HCT116 (cell line): ENCODE measurements around the gene ISCA1. TPM values are rescaled to one million over a fixed set of nuclear protein-coding genes. Genes with fewer than 3 reads are reported as not detected.

Experiments used
- ATAC-seq: fragments of 200-7000 bp; cut with Tn5 transposase; 2 replicates; pipeline ENCODE4 v1.9.1; 2020; ENCODE audit warnings: mild to moderate bottlenecking, moderate library complexity
- BruUV-seq: library from RNA; stranded (reverse); fragments of 400-500 nt; replicated peaks from 2 replicates; lab custom pipeline; 2021; lab: Mats Ljungman, UMichigan
- CTCF ChIA-PET: fragments of 300-600 bp; sonication (Branson Sonifier 250); formaldehyde crosslinking; loops from one replicate; lab custom pipeline; 2021; ENCODE audit warnings: antibody characterized with exemption; lab: Charles Lee
- POLR2A ChIA-PET: fragments of 300-600, 350-600 bp; sonication (Branson Sonifier 250); formaldehyde crosslinking; loops from one replicate; lab custom pipeline; 2021; ENCODE audit warnings: antibody characterized with exemption; lab: Charles Lee
- RAD21 ChIA-PET, 2 experiments: fragments of 300-600 bp; sonication (Branson Sonifier 250); formaldehyde crosslinking; loops; one replicate each; lab custom pipeline; 2023; ENCODE audit warnings: low total read pairs in 2 of 2; ENCODE audit not compliant: uncharacterized antibody in 2 of 2, unreplicated experiment in 2 of 2, low non-redundant PET in 1 of 2; lab: Charles Lee
- DNase-seq: peaks from one replicate; pipeline ENCODE4 v3.0.0-alpha.2; 2010; ENCODE audit warnings: low read depth, low spot score
- H2AFZ ChIP-seq: fragments of 200-600 bp; shearing (Covaris generic), sonication (generic); 2 replicates; pipeline ENCODE4 v1.6.1; 2017; ENCODE audit warnings: low read depth, mixed run types, mixed read lengths, antibody characterized with exemption, low read length; ENCODE audit not compliant: poor library complexity, severe bottlenecking
- H3K27ac ChIP-seq: 2 replicates; pipeline ENCODE4 v1.5.1; 2012; ENCODE audit warnings: low read depth, low read length
- H3K27me3 ChIP-seq: fragments of 200-600 bp; sonication (generic); 2 replicates; pipeline ENCODE4 v1.6.1; 2016; ENCODE audit warnings: mixed run types, low read length, mixed read lengths; ENCODE audit not compliant: insufficient read depth
- H3K36me3 ChIP-seq, 2 experiments: fragments of 200-500 bp in 1 of 2; fragments of 200-600 bp in 1 of 2; sonication (Bioruptor generic) in 1 of 2; sonication (generic) in 1 of 2; 2 replicates each; pipeline versions ENCODE4 v1.5.1 to v1.6.1; 2014 to 2016; ENCODE audit warnings: low read length in 2 of 2, inconsistent platforms in 1 of 2, mixed read lengths in 1 of 2, mixed run types in 1 of 2; ENCODE audit not compliant: insufficient read depth in 2 of 2, control insufficient read depth in 1 of 2
- H3K4me1 ChIP-seq, 2 experiments: fragments of 200-600 bp in 1 of 2; sonication (generic) in 1 of 2; 2 replicates each; pipeline versions ENCODE4 v1.5.1 to v1.6.1; 2012 to 2017; ENCODE audit warnings: low read length in 2 of 2, inconsistent platforms in 1 of 2, mild to moderate bottlenecking in 1 of 2, mixed read lengths in 1 of 2, mixed run types in 1 of 2, moderate library complexity in 1 of 2; ENCODE audit not compliant: insufficient read depth in 2 of 2, control insufficient read depth in 1 of 2
- H3K4me2 ChIP-seq: fragments of 200-600 bp; sonication (generic); 2 replicates; pipeline ENCODE4 v1.6.1; 2017; ENCODE audit warnings: mixed run types, low read length, mixed read lengths
- H3K4me3 ChIP-seq, 2 experiments: fragments of 200-600 bp in 1 of 2; sonication (generic) in 1 of 2; replicated peaks in 1 of 2; 2 replicates each; pipeline ENCODE4 v1.5.1; 2011 to 2016; ENCODE audit warnings: low read length in 2 of 2, control low read depth in 1 of 2, low read depth in 1 of 2, mild to moderate bottlenecking in 1 of 2, mixed read lengths in 1 of 2, mixed run types in 1 of 2
- H3K79me2 ChIP-seq: fragments of 200-600 bp; sonication (generic); 2 replicates; pipeline ENCODE4 v1.6.1; 2017; ENCODE audit warnings: mild to moderate bottlenecking, mixed run types, low read length, moderate library complexity, mixed read lengths; ENCODE audit not compliant: insufficient read depth
- H3K9ac ChIP-seq: fragments of 200-600 bp; sonication (generic); 2 replicates; pipeline ENCODE4 v1.6.1; 2016; ENCODE audit warnings: low read length, mixed read lengths
- H3K9me2 ChIP-seq: fragments of 200-600 bp; sonication (generic), shearing (Covaris generic); 2 replicates; pipeline ENCODE4 v1.6.1; 2017; ENCODE audit warnings: mixed run types, mild to moderate bottlenecking, moderate library complexity; ENCODE audit not compliant: insufficient read depth
- H3K9me3 ChIP-seq, 2 experiments: fragments of 200-500 bp in 1 of 2; fragments of 200-600 bp in 1 of 2; sonication (Bioruptor generic) in 1 of 2; sonication (generic) in 1 of 2; 2 replicates each; pipeline ENCODE4 v1.6.1; 2014 to 2017; ENCODE audit warnings: low read length in 2 of 2, mixed read lengths in 2 of 2, inconsistent platforms in 1 of 2, low read depth in 1 of 2, mild to moderate bottlenecking in 1 of 2, mixed run types in 1 of 2, moderate library complexity in 1 of 2; ENCODE audit not compliant: control insufficient read depth in 1 of 2, insufficient read depth in 1 of 2
- H4K20me1 ChIP-seq: fragments of 200-600 bp; sonication (generic), shearing (Covaris generic); 2 replicates; pipeline ENCODE4 v1.6.1; 2017; ENCODE audit warnings: mixed run types, mild to moderate bottlenecking, moderate library complexity; ENCODE audit not compliant: insufficient read depth
- CBX3 ChIP-seq: IDR thresholded peaks from 2 replicates; pipeline ENCODE4 v1.6.1; 2012; ENCODE audit warnings: low read depth
- CEBPB ChIP-seq: IDR thresholded peaks from 2 replicates; pipeline ENCODE4 v1.6.1; 2012; ENCODE audit warnings: low read depth
- EZH2 ChIP-seq: fragments of 200-600 bp; sonication (generic); IDR thresholded peaks from 2 replicates; pipeline ENCODE4 v1.6.1; 2017; ENCODE audit warnings: antibody characterized with exemption, mixed run types
- FOSL1 ChIP-seq: IDR thresholded peaks from 2 replicates; pipeline ENCODE4 v1.6.1; 2012; ENCODE audit warnings: low read depth
- MAX ChIP-seq: IDR thresholded peaks from 2 replicates; pipeline ENCODE4 v1.6.1; 2012
- POLR2A ChIP-seq: IDR thresholded peaks from 2 replicates; pipeline ENCODE4 v1.7.0; 2011; ENCODE audit warnings: borderline replicate concordance; ENCODE audit not compliant: insufficient read depth, insufficient read length; ENCODE audit errors: extremely low read depth
- POLR2AphosphoS5 ChIP-seq: IDR thresholded peaks from 2 replicates; pipeline ENCODE4 v1.6.1; 2011; ENCODE audit warnings: mild to moderate bottlenecking, low read depth, low read length, moderate library complexity
- RAD21 ChIP-seq: IDR thresholded peaks from 2 replicates; pipeline ENCODE4 v1.6.1; 2012; ENCODE audit warnings: low read depth, mild to moderate bottlenecking
- SP1 ChIP-seq: IDR thresholded peaks from 2 replicates; pipeline ENCODE4 v1.6.1; 2012; ENCODE audit warnings: low read depth
- SRF ChIP-seq: IDR thresholded peaks from 2 replicates; pipeline ENCODE4 v1.6.1; 2012; ENCODE audit warnings: low read depth
- ZFX ChIP-seq: fragments of 450-650 bp; IDR thresholded peaks from 2 replicates; pipeline ENCODE4 v1.6.1; 2017
- intact Hi-C: fragments of 100-400 bp; cut with micrococcal nuclease; formaldehyde crosslinking; loops from 2 replicates; pipeline ENCODE4 v1.10.0; 2022
- total RNA-seq: library from RNA; stranded (reverse); gene quantifications from one replicate; pipeline ENCODE4 v1.2.1, GENCODE V29; 2021; ENCODE audit not compliant: unreplicated experiment
- TF ChIP-seq, protein P1 (sequence below): IDR thresholded peaks from 2 replicates; pipeline ENCODE4 v1.6.1; 2012; ENCODE audit warnings: low read depth
- TF ChIP-seq, protein P2 (sequence below): IDR thresholded peaks from 2 replicates; pipeline ENCODE4 v1.6.1; 2011; ENCODE audit warnings: mild to moderate bottlenecking, low read length, moderate library complexity; ENCODE audit not compliant: insufficient replicate concordance; ENCODE audit errors: extremely low read depth
- TF ChIP-seq, protein P3 (sequence below): IDR thresholded peaks from 2 replicates; pipeline ENCODE4 v1.6.1; 2012

Gene ISCA1
- total RNA-seq, 1 experiment from 2014 or later = 25.7 TPM

GRCh38 chr9:86329649-86330048 lies 47.3 kb upstream of the ISCA1 start:
- no peak overlapping the region for H3K4me3 ChIP-seq
- no peaks in the 10 kb centered on the region for H3K79me2 ChIP-seq
- no peak overlapping the region for H3K27ac ChIP-seq
- H3K4me1 ChIP-seq = no peaks in the 10 kb centered on the region
- no peaks in the 10 kb centered on the region for H4K20me1 ChIP-seq
- ChIA-PET RAD21 (no interaction called here), CTCF (no interaction called here), POLR2A (no interaction called here)
- H3K9me3 ChIP-seq = no peaks in the 10 kb centered on the region
- H3K9ac ChIP-seq = no peak overlapping the region
- no TSS peak for BruUV-seq
- DNase-seq (no peak), ATAC-seq (no peak)
- no peaks in the 10 kb centered on the region for H3K9me2 ChIP-seq
- TF ChIP-seq FOSL1 (no peak), POLR2A (no peak), SRF (no peak), POLR2AphosphoS5 (no peak), RAD21 (no peak), SP1 (no peak), CBX3 (no peak), MAX (no peak), CEBPB (no peak), EZH2 (no peak), ZFX (no peak)
- TF ChIP-seq, protein P1, sequence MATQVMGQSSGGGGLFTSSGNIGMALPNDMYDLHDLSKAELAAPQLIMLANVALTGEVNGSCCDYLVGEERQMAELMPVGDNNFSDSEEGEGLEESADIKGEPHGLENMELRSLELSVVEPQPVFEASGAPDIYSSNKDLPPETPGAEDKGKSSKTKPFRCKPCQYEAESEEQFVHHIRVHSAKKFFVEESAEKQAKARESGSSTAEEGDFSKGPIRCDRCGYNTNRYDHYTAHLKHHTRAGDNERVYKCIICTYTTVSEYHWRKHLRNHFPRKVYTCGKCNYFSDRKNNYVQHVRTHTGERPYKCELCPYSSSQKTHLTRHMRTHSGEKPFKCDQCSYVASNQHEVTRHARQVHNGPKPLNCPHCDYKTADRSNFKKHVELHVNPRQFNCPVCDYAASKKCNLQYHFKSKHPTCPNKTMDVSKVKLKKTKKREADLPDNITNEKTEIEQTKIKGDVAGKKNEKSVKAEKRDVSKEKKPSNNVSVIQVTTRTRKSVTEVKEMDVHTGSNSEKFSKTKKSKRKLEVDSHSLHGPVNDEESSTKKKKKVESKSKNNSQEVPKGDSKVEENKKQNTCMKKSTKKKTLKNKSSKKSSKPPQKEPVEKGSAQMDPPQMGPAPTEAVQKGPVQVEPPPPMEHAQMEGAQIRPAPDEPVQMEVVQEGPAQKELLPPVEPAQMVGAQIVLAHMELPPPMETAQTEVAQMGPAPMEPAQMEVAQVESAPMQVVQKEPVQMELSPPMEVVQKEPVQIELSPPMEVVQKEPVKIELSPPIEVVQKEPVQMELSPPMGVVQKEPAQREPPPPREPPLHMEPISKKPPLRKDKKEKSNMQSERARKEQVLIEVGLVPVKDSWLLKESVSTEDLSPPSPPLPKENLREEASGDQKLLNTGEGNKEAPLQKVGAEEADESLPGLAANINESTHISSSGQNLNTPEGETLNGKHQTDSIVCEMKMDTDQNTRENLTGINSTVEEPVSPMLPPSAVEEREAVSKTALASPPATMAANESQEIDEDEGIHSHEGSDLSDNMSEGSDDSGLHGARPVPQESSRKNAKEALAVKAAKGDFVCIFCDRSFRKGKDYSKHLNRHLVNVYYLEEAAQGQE = no peak
- TF ChIP-seq, protein P2, sequence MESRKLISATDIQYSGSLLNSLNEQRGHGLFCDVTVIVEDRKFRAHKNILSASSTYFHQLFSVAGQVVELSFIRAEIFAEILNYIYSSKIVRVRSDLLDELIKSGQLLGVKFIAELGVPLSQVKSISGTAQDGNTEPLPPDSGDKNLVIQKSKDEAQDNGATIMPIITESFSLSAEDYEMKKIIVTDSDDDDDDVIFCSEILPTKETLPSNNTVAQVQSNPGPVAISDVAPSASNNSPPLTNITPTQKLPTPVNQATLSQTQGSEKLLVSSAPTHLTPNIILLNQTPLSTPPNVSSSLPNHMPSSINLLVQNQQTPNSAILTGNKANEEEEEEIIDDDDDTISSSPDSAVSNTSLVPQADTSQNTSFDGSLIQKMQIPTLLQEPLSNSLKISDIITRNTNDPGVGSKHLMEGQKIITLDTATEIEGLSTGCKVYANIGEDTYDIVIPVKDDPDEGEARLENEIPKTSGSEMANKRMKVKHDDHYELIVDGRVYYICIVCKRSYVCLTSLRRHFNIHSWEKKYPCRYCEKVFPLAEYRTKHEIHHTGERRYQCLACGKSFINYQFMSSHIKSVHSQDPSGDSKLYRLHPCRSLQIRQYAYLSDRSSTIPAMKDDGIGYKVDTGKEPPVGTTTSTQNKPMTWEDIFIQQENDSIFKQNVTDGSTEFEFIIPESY = no peak
- TF ChIP-seq, protein P3, sequence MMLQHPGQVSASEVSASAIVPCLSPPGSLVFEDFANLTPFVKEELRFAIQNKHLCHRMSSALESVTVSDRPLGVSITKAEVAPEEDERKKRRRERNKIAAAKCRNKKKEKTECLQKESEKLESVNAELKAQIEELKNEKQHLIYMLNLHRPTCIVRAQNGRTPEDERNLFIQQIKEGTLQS = no peak
- intact Hi-C loops = no loop called here
- H2AFZ ChIP-seq = no peak overlapping the region
- H3K27me3 ChIP-seq = no peaks in the 10 kb centered on the region
- peaks cover 26 to 31% of the 10 kb centered on the region in 2 experiments for H3K36me3 ChIP-seq
- no peak overlapping the region for H3K4me2 ChIP-seq
